Measurements from ENCODE around the gene CCR6.

Gene CCR6

DNA sequence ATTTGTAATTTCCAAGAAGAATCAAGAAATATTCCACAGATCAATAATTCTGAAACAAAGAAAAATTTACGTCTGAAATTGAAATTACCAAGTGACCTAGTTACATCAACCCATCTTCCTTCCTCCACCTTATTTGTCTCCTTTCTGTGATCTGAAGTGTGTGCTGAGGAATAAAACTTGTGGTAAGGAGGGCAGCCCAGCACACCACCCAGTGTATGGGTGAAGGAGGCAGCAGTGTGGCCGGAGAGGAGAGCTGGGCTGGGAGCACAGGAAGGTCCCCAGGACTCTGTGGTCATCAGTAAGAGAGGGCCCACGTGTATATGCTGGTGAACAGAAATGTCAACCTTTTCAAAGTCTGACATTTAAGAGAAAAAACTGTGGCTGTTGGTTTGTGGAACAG, 11.3 kb upstream of the CCR6 start:
- no peaks in the 10 kb centered on the region for H3K27me3 ChIP-seq (ENCODE audit: insufficient read depth, low read length)

DNA sequence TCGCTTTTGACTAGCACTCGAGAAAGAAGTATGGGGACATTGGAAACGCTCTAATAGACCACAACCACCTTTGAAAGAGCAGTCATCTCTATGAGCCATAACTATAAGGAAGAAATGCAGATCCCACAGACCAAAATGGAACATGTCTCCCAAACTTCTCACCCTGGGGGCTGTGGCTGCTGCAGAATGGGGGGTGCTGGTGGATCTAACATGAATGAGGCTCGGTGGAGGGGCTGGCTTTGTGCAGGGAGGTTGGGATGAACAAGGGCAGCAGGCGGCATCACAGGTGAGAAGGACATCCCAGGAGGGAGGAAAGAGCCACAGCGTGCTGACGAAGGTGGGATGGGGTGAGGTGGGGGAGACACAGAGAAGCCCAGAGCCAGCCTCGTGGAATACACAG, 10.5 kb upstream of the CCR6 start:
- Histone ChIP-seq H2AFZ (ENCODE audit: low read length, unreplicated experiment) (no peak overlapping the region), H3K4me1 (ENCODE audit: control insufficient read depth, insufficient read depth, low read length, unreplicated experiment) (no peaks in the 10 kb centered on the region), H3K4me3 (ENCODE audit: low read depth, low read length) (no peak overlapping the region), H3K79me2 (ENCODE audit: control insufficient read depth, insufficient read depth, low read length, unreplicated experiment) (no peaks in the 10 kb centered on the region), H3K27ac (ENCODE audit: low read depth, low read length) (no peak overlapping the region), H3K27me3 (ENCODE audit: insufficient read depth, low read length) (no peaks in the 10 kb centered on the region), H3K36me3 (ENCODE audit: insufficient read depth, low read length) (no peaks in the 10 kb centered on the region)

More for the DNA sequence above, 11.3 kb upstream of the CCR6 start:
- Histone ChIP-seq H3K27ac (ENCODE audit: low read depth, low read length) (no peak overlapping the region), H3K79me2 (ENCODE audit: control insufficient read depth, insufficient read depth, low read length, unreplicated experiment) (no peaks in the 10 kb centered on the region), H3K4me3 (ENCODE audit: low read depth, low read length) (no peak overlapping the region), H3K4me1 (ENCODE audit: control insufficient read depth, insufficient read depth, low read length, unreplicated experiment) (no peaks in the 10 kb centered on the region), H3K36me3 (ENCODE audit: insufficient read depth, low read length) (no peaks in the 10 kb centered on the region), H2AFZ (ENCODE audit: low read length, unreplicated experiment) (no peak overlapping the region)

DNA sequence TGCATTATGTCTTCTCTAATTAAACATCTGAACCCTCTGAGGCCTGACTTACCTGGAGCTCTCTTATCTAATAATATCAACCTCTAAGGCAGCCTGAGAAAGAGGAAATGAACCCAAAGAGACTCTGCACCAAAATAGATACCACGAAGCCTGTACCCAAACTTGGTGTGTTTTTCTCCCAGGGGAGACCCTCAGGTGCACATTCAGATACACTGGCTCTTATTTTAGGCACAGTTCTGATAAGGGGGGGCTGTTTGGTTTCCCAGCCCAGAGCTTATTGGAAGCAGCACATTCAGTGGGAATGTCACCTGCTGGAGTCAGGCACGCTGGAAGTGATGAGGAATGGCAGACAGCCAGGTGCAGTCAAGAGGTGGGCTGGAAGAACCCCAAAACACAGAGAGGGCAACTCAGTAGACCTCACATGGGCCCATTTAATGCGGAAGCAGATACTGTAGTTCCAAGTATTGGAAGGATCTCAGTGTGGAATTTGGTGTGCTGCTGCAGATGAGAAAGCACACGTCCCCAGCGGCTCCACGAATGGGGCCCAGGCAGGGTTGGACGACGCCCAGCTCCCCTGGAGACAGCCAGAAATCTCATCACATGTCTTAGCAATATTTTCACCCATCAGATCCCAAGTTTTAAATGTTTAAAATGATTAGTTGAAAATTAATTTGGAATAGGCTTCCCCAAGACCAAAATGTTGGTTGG, 9.7 kb upstream of the CCR6 start:
- no peaks in the 10 kb centered on the region for H3K36me3 ChIP-seq (ENCODE audit: insufficient read depth, low read length)
- H3K4me1 ChIP-seq (ENCODE audit: control insufficient read depth, insufficient read depth, low read length, unreplicated experiment): no peaks in the 10 kb centered on the region
- H3K79me2 ChIP-seq (ENCODE audit: control insufficient read depth, insufficient read depth, low read length, unreplicated experiment): no peaks in the 10 kb centered on the region
- H3K27ac ChIP-seq (ENCODE audit: low read depth, low read length): no peak overlapping the region
- no peak overlapping the region for H3K4me3 ChIP-seq (ENCODE audit: low read depth, low read length)
- no peaks in the 10 kb centered on the region for H3K27me3 ChIP-seq (ENCODE audit: insufficient read depth, low read length)
- H2AFZ ChIP-seq (ENCODE audit: low read length, unreplicated experiment): no peak overlapping the region

DNA sequence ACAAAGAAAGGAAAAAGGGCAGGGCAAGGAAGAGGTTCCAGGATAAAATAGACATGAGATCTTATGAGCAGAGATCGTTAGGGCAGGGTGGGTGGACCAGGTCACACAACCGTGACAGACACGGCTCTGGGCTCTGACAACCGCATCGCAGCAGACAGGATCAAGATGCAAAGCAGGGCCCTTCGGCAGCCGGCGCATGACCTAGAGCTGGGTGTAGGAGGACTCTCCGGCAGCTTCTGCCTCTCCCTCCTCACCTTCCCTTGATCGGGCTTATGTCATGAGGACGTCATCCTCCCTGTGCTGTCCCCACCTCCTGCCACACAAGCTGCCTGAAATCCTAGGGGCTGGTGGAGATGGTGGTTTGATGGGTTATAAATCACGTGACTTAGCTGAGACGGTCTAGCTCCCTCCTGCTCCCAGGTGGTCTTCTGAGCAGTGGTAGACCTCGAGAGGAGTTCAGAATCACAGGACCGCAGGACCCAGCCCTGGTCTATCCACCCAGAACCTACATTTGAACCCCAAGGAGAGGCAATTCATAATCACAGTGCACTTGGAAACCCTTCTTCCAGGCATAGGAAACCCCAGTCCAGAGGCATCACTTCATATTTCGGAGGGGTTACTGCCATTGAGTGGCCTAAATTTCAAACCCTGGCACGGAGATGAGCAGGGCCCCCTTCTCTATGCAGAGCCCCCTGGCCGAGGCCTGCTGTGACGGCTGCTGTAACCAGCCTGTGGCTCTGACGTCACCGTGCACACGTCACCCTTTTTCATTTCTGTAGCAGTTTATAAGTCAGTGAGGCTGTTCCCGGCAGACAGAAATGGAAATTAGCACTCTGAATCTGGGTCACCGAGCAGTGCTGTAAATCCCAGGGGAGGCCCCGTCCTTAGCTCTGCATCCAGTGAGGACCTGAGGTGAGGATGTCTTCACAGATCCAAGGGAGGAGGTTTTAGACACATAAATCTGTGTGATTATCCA, 8.7 kb upstream of the CCR6 start:
- H3K36me3 ChIP-seq (ENCODE audit: insufficient read depth, low read length): no peaks in the 10 kb centered on the region
- no peaks in the 10 kb centered on the region for H3K27me3 ChIP-seq (ENCODE audit: insufficient read depth, low read length)
- no peaks in the 10 kb centered on the region for H3K79me2 ChIP-seq (ENCODE audit: control insufficient read depth, insufficient read depth, low read length, unreplicated experiment)
- no peak overlapping the region for H3K27ac ChIP-seq (ENCODE audit: low read depth, low read length)
- no peaks in the 10 kb centered on the region for H3K4me1 ChIP-seq (ENCODE audit: control insufficient read depth, insufficient read depth, low read length, unreplicated experiment)
- H3K4me3 ChIP-seq (ENCODE audit: low read depth, low read length): no peak overlapping the region
- no peak overlapping the region for H2AFZ ChIP-seq (ENCODE audit: low read length, unreplicated experiment)

DNA sequence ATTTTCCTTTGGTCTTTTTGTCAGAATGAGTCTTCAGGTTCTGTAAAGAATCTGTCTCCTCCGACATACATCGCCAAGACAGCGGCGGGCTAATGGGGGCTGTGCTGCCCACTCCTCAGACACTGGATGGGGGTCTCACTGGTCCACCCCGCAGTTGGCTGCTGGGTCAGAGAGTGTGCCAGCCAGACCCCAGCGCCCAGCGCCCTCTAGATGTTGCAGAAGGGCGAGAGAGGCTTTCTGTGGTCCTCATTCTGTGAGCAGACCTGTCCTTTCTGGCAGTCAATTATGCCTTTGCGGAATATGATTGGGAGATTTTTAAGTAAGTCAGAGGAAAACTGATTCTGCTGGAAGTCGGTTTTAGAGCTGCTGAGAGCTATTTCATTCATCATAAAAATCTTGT, 7.8 kb upstream of the CCR6 start:
- Histone ChIP-seq H3K4me3 (ENCODE audit: low read depth, low read length) (no peak overlapping the region), H3K27me3 (ENCODE audit: insufficient read depth, low read length) (no peaks in the 10 kb centered on the region), H3K27ac (ENCODE audit: low read depth, low read length) (no peak overlapping the region), H3K79me2 (ENCODE audit: control insufficient read depth, insufficient read depth, low read length, unreplicated experiment) (no peaks in the 10 kb centered on the region), H2AFZ (ENCODE audit: low read length, unreplicated experiment) (no peak overlapping the region), H3K4me1 (ENCODE audit: control insufficient read depth, insufficient read depth, low read length, unreplicated experiment) (no peaks in the 10 kb centered on the region), H3K36me3 (ENCODE audit: insufficient read depth, low read length) (no peaks in the 10 kb centered on the region)

DNA sequence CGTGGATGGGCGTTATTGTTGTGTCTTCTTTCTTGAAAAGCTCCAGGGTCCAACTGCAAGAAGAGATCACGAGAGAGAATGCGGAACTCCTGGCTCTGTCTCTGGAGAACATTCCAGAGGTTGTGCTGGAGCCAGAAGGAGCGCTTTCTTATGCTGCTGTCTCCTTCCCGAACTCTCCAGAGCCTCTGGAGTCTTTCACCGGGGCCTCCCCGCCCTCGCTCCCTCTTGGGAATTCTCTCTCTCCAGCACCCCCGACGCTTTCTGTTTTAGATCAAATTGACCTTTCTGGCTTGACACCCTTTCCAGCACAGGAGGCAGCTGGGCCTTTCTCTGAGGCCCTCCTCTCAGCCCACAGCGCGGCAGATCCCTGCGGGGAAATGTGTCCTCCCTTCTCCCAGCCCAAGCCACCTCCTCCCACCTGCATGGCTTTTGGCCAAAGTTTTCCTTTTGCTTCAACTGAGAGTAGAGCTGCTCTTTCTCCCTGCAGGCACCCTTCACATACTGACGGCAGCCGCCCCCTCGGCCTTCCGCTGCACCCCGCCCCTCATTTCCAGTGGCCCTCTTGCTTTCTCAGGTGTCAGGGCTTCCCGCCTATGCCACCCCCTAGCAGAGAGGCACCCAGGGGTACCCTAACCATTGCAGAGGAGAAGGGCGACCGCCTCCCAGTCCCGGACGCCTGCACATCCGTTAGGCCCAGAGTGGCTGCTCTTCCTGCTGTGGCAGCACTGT, 6.6 kb upstream of the CCR6 start:
- Histone ChIP-seq H3K79me2 (ENCODE audit: control insufficient read depth, insufficient read depth, low read length, unreplicated experiment) (no peaks in the 10 kb centered on the region), H3K4me3 (ENCODE audit: low read depth, low read length) (no peak overlapping the region), H3K27me3 (ENCODE audit: insufficient read depth, low read length) (no peaks in the 10 kb centered on the region), H3K36me3 (ENCODE audit: insufficient read depth, low read length) (no peaks in the 10 kb centered on the region), H3K27ac (ENCODE audit: low read depth, low read length) (no peak overlapping the region), H3K4me1 (ENCODE audit: control insufficient read depth, insufficient read depth, low read length, unreplicated experiment) (no peaks in the 10 kb centered on the region), H2AFZ (ENCODE audit: low read length, unreplicated experiment) (no peak overlapping the region)

DNA sequence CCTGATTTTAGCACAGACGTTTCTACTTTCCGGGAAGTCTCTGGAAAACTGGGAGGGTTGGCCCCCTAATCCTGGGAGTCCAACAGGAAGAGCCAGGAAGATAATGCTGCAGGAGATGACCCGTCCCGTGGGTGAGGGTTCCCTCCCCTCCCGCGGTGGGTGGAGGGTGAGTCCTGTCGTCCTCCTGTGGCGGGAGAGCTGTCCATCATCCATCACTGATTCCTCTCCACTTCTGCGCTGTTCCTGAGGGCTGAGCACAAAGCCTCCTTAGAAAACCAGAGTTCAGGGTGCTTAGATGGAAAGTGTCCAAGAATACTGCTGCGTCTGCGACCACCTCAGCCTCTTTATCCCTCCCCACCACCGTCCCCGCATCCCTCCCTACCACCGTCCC, 6.1 kb upstream of the CCR6 start:
- H3K36me3 ChIP-seq (ENCODE audit: insufficient read depth, low read length): no peaks in the 10 kb centered on the region
- H3K27me3 ChIP-seq (ENCODE audit: insufficient read depth, low read length): no peaks in the 10 kb centered on the region

DNA sequence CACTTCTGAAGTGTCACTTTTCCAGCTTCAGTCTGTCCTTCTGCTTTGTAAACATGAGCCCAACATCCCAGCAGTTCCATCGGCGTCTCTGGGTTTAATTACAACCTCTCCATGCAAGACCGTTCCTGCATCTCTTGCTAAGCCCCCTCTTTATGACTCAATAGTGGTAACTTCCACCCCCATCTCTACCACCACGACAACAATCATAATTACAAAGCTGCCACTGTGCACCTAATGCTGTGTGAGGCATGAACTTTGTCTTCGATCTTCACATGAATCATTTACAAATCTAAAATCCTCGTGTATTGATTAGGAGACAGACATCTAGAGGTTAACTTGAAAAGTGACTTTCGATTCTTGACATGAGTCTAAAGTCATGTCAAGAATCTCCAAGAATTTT, 4.9 kb upstream of the CCR6 start:
- H3K4me3 ChIP-seq (ENCODE audit: low read depth, low read length): no peak overlapping the region
- no peak overlapping the region for H2AFZ ChIP-seq (ENCODE audit: low read length, unreplicated experiment)
- H3K27ac ChIP-seq (ENCODE audit: low read depth, low read length): no peak overlapping the region
- no peaks in the 10 kb centered on the region for H3K36me3 ChIP-seq (ENCODE audit: insufficient read depth, low read length)
- no peaks in the 10 kb centered on the region for H3K4me1 ChIP-seq (ENCODE audit: control insufficient read depth, insufficient read depth, low read length, unreplicated experiment)
- H3K27me3 ChIP-seq (ENCODE audit: insufficient read depth, low read length): no peaks in the 10 kb centered on the region
- H3K79me2 ChIP-seq (ENCODE audit: control insufficient read depth, insufficient read depth, low read length, unreplicated experiment): no peaks in the 10 kb centered on the region

More for the DNA sequence above, 6.1 kb upstream of the CCR6 start:
- H3K4me1 ChIP-seq (ENCODE audit: control insufficient read depth, insufficient read depth, low read length, unreplicated experiment): no peaks in the 10 kb centered on the region
- no peak overlapping the region for H3K4me3 ChIP-seq (ENCODE audit: low read depth, low read length)
- H3K27ac ChIP-seq (ENCODE audit: low read depth, low read length): no peak overlapping the region
- no peaks in the 10 kb centered on the region for H3K79me2 ChIP-seq (ENCODE audit: control insufficient read depth, insufficient read depth, low read length, unreplicated experiment)
- H2AFZ ChIP-seq (ENCODE audit: low read length, unreplicated experiment): no peak overlapping the region

DNA sequence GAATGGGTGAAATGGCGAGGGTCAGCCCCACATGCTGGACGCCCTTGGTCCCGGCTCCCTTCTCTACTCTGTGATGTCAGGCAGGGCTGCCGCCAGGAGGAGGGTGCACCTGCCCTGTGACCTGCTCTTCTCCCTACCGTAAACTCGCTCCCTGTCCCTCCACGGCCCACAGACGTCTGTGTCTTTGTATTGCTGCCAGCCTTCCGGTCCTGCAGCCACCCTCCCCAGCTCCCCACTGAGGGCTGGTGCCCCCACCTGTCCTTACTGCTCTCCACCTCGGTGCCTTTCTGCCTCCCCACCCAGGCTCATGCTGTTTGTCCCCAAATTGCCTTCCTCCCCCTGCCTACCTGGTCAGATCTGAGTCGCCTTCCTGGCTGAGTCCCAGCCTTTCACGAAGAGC, 4.1 kb upstream of the CCR6 start:
- no peak overlapping the region for H3K4me3 ChIP-seq (ENCODE audit: low read depth, low read length)
- H3K36me3 ChIP-seq (ENCODE audit: insufficient read depth, low read length): no peaks in the 10 kb centered on the region
- H2AFZ ChIP-seq (ENCODE audit: low read length, unreplicated experiment): no peak overlapping the region
- H3K27me3 ChIP-seq (ENCODE audit: insufficient read depth, low read length): no peaks in the 10 kb centered on the region
- H3K79me2 ChIP-seq (ENCODE audit: control insufficient read depth, insufficient read depth, low read length, unreplicated experiment): no peaks in the 10 kb centered on the region
- H3K27ac ChIP-seq (ENCODE audit: low read depth, low read length): no peak overlapping the region
- H3K4me1 ChIP-seq (ENCODE audit: control insufficient read depth, insufficient read depth, low read length, unreplicated experiment): no peaks in the 10 kb centered on the region

DNA sequence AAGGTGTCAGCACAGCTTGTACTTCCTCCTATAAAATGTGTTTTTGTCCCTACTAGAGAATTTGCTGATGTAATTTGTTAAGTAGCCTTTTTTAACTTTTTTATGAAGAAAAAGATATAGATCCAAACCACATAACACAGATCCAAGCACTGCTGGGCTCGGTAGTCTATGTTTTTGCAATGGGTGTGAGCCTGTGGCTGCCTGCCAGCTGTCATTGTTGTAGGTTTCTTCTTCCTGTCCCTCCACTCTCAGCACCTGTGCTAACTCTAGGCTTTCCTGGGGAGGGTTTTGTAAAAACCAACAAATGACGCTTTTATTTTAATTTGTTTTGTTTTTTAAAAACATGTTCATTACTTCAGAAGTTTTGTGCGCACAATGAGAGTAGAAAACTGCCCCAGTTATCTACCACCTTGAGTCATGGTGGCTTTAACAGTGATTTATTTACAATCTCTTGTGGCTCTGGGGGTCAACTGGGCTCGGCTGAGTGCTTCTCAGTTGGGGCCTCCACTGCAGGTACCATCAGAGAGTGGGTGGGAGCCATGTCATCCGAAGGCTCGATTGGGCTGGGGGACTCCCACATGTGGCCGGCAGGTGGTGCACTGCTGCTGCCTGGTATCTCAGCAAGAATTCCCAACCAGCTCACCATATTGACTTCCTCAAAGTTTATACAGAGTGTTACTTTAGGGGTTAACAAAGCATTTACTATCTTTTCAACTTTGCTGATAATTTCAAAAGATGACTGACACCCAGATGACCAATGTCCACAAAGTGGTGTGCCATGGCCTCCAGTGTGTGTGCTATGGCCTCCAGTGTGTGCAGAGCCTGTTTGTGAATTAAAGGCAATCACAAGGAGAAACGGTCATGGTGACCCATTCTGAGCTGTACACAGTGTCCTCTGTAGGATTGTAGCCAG, 3.0 kb upstream of the CCR6 start:
- H3K27ac ChIP-seq (ENCODE audit: low read depth, low read length): no peak overlapping the region
- no peak overlapping the region for H3K4me3 ChIP-seq (ENCODE audit: low read depth, low read length)
- H3K27me3 ChIP-seq (ENCODE audit: insufficient read depth, low read length): no peaks in the 10 kb centered on the region
- no peaks in the 10 kb centered on the region for H3K36me3 ChIP-seq (ENCODE audit: insufficient read depth, low read length)
- no peaks in the 10 kb centered on the region for H3K79me2 ChIP-seq (ENCODE audit: control insufficient read depth, insufficient read depth, low read length, unreplicated experiment)
- no peak overlapping the region for H2AFZ ChIP-seq (ENCODE audit: low read length, unreplicated experiment)
- no peaks in the 10 kb centered on the region for H3K4me1 ChIP-seq (ENCODE audit: control insufficient read depth, insufficient read depth, low read length, unreplicated experiment)
